GM21825 (cell line): Measurements from ENCODE around the gene LRBA.
"Not testable (repeated sequence)": the region's sequence is repeated elsewhere in the genome, so short reads cannot be mapped to it uniquely, and the experiment has no call there.

Experiments used
- ATAC-seq: cut with Tn5 transposase; IDR thresholded peaks from one replicate; pipeline ENCODE4 v1.9.1; 2021; ENCODE audit warnings: mild to moderate bottlenecking, moderate library complexity; ENCODE audit not compliant: unreplicated experiment

The LRBA gene, protein sequence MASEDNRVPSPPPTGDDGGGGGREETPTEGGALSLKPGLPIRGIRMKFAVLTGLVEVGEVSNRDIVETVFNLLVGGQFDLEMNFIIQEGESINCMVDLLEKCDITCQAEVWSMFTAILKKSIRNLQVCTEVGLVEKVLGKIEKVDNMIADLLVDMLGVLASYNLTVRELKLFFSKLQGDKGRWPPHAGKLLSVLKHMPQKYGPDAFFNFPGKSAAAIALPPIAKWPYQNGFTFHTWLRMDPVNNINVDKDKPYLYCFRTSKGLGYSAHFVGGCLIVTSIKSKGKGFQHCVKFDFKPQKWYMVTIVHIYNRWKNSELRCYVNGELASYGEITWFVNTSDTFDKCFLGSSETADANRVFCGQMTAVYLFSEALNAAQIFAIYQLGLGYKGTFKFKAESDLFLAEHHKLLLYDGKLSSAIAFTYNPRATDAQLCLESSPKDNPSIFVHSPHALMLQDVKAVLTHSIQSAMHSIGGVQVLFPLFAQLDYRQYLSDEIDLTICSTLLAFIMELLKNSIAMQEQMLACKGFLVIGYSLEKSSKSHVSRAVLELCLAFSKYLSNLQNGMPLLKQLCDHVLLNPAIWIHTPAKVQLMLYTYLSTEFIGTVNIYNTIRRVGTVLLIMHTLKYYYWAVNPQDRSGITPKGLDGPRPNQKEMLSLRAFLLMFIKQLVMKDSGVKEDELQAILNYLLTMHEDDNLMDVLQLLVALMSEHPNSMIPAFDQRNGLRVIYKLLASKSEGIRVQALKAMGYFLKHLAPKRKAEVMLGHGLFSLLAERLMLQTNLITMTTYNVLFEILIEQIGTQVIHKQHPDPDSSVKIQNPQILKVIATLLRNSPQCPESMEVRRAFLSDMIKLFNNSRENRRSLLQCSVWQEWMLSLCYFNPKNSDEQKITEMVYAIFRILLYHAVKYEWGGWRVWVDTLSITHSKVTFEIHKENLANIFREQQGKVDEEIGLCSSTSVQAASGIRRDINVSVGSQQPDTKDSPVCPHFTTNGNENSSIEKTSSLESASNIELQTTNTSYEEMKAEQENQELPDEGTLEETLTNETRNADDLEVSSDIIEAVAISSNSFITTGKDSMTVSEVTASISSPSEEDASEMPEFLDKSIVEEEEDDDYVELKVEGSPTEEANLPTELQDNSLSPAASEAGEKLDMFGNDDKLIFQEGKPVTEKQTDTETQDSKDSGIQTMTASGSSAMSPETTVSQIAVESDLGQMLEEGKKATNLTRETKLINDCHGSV (N-terminal part only)

DNA sequence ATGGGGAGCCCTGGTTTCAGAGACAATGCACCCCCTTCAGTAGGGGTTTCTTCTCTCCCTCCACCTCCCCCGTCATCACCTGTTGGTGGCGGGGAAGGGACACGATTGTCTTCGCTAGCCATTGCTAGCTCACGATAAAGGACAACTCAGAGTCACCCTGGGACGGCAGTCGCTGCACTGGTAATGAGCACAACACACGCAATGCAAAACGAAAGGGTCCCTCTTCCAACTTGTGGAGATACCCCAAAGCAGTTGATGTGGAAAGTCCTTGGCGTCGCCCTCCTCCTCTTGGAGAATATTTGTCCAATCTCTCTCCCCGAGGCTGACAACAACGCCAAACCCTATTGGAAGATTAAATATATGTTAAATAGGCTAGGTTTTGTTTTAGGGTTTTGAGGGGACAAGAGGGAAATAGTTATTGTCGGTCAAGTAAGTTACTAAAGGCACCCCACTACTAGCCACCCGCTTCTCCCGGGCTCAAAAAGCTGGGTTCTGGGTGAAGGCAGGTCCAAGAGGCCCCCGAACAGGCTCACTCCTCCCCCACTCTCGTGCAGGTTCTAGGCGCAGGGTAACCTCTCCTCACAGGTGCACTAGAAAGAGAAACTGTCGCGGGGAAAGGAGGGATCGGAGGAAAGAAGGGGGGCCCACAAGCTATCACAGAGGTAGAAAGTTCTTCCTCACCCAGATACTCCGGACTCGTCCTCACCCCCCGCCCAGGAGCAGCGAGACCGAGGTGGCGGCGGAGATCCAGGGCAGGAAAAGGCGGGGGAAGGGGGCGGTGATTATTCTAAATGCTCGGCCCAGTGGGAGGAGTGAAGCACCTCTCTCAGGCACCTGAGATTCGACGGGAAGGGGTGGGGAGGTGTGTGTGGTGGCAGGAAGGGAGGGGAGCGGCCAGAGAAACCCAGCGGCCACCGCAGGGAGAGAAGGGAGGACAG, at the start of gene LRBA:
Gene LRBA (minus strand): TSS at position 764 of the 938 bp plus-strand sequence. CDS start 642 bp downstream, at position 122.
- ATAC-seq: peak; percentile 60

DNA sequence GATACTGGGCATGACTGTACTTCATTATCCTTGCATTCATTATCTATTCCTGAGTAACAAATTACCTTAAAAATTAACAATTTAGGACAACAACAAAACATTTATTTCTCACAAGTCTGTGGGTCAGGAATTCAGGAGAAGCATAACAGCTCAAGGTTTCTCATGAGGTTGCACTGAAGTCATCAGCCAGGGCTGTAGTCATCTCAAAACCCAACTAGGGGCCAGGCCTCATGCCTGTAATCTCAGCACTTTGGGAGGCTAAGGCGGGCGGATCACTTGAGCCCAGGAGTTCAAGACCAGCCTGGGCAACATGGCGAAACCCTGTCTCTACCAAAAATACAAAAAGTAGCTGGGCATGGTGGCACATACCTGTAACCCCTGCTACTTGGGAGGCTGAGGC, 48.1 kb upstream of the LRBA start:
- ATAC-seq: not testable (repeated sequence)

DNA sequence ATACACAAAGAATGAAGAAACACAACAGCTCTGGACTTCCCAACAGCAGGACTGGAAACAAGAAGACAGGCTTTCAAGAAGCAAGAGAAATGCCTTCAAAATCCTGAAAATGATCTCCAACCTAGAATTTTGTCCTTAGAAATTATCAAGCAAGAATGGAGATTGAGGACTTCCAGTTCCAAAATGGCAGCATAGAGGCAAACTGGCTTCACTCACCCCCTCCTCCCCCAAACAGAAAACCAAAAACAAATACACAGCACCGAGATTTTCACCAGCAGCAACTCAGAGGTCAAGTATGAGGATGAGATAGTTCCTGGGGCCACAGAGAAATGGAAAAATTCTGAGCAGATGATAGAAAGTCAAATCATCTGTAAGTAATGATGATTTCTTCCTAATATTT, 40.5 kb upstream of the LRBA start:
- no peak for ATAC-seq

DNA sequence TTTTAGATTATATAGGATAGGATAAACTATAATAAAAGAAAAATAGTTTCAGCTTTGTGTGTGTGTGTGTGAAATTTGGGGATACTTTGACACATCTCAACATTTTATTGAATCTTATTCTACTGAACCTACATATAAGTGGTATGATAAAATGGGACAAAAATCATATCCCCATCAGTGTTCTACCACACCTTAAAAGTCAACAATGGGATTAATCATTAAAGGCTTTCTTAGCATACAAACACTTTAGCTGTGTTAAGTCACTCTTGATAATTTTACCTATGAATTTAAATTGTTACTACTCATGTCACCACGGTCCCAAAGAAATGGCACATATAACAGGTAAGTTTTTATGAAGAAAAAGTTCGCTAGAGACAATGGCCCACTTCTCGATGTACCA, 37.7 kb upstream of the LRBA start:
- no peak for ATAC-seq

DNA sequence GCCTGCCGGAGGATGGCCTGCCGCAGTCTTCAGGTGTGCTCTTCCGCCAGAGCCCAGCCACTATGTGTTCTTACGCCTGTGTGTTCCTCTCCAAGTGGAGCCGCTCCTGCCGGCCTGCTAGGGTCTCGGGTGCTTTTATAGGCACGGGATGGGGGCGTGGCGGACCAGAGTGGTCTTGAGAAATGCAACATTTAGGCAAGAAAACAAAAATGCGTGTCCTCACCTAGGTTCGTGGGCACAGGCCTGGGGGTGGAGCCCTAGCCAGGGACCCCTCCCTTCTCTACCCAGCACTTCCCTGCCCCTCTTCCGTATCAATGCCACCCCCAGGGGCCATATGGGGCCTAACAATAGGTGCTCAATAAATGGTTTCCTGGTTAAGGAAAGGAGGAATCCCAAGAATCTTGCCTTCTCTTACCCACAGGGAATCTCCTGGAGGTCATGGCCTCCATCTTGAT, 34.4 kb upstream of the LRBA start:
- ATAC-seq: no peak

DNA sequence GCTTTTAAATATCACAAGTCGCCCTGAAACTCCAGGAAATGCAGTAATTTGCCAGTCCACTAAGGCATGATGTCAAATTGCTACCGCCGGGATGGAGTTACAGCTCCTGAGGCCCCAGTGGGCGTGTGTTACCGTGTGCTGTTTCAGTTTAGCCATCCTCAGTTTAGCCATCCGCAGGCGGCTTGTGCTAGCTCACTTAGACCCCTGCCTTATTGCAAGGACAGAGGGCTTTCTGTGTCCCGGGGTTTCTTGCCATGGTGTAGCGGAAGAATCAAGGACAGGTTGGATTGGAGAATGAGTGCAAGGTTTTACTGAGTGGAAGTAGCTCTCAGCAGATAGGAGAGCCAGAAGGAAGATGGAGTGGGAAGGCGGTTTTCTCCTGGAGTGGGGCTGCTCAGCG, 33.8 kb upstream of the LRBA start:
- no peak for ATAC-seq

DNA sequence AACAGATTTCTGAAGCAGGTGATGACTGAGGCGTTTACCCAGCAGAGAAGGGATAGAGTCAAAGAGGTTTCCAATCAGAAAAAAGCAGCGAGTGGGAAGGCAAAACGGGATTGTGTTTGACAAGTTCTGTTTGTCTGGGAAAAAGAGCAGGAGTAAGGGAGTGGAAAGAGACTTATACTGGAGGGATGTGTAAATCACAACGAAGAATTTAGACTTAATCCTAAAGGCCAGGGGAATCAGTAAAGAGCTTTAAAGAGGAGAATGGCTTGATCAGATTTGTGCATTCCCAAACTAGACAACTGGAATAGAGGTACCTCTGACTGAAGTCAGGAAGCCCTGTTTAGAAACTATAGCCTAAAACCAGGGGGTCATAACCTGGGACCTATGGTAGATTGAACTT, 31.5 kb upstream of the LRBA start:
- no peak for ATAC-seq

DNA sequence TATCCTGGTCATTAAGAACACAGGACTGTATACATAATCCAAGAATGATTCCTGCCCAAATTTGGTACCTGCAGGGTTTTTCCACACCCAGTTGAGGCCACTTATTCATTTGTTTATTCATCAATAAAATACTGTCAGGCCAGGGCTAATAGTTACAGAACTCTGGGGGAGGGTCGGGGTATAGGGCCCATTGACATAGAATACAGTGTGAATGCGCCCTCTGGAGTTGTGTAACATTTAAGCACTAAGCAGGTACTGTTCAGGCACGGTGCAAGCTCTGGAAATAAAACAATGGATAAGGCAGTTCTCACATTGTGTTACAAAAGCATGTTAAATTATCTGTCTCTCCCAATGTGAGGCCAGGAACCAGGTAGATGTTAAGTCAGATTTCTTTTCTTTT, 30.8 kb upstream of the LRBA start:
- no peak for ATAC-seq

DNA sequence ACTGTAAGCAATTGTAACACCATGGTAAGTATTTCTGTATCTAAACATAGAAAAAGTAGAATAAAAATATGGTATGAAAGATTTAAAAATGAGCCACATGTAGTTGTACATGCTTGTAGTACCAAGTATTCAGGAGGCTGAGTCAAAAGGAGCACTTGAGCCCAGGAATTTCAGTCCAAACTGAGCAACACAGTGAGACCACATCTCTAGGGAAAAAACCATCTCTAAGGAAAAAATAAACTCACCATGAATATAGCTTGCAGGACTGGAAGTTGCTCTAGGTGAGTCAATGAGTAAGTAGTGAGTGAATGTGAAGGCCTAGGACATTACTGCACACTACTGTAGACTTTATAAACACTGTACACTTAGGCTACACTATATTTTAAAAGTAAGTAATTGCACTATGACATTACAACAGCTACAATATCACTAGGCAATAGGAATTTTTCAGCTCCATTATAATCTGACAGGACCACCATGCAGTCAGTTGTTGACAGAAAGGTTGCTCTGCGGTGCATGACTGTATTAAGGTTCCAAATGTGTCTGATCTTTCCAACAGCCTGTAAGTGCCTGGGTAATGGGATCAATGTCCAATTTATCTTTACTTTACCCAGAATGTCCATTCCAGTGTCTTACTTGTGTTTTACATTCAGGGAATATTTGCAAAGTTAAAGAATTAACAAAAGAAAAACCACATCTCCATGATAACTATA, 28.9 kb upstream of the LRBA start:
- no peak for ATAC-seq

DNA sequence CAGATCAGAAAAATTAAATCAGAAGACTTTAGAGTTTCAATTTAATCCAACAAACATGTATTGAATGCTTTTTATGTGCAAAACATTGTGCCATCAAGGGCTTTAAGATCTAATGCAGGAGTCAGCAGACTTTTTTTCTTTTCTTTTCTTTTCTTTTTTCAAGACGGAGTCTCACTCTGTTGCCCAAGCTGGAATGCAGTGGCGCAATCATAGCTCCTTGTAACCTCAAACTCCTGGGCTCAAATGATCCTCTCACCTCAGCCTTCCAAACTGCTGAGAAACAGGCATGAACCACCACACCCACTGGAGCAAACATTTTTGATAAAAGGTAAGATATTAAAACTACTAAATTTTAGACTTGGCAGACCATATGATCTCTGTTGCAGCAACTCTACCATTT, 24.6 kb upstream of the LRBA start:
- no peak for ATAC-seq

DNA sequence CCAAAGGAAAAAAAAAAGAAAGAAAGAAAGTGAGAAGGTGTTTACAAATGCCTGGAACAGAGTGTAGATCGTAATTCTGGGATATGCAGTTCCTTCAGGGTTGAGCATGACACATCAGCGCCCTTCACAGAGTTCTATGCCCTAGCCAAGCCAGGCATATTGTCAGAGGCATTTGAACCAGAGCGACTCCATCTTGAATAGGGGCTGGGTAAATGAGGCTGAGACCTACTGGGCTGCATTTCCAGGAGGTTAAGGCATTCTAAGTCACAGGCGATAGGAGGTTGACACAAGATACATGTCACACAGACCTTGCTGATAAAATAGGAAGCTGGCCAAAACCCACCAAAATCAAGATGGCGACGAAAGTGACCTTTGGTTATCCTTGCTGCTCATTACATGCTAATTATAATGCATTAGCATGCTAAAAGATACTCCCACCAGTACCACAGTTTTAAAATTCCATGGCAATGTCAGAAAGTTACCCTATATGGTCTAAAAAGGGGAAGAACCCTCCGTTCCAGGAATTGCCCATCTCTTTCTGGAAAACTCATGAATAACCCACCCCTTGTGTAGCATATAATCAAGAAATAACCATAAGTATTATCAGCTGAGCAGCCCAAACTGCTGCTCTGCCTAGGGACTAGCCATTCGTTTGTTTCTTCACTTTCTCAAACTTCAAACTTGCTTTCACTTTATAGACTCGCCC, 23.5 kb upstream of the LRBA start:
- ATAC-seq: no peak

DNA sequence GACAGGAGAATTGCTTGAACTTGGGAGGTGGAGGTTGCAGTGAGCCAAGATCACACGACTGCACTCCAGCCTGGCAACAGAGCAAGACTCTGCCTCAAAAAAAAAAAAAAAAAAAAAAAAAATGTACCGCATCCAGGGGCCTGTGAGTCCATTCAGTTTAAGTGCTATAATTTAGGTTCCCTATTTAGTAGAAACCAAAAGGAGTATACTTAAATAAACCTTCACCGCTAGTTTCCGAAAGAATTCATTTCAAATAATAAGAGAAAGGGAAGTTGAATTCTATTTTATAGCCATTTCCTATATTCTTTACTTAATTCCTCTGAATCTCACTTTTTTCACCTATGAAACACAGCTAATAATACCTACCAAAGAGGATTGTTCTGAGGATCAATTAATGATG, 20.8 kb upstream of the LRBA start:
- no peak for ATAC-seq

DNA sequence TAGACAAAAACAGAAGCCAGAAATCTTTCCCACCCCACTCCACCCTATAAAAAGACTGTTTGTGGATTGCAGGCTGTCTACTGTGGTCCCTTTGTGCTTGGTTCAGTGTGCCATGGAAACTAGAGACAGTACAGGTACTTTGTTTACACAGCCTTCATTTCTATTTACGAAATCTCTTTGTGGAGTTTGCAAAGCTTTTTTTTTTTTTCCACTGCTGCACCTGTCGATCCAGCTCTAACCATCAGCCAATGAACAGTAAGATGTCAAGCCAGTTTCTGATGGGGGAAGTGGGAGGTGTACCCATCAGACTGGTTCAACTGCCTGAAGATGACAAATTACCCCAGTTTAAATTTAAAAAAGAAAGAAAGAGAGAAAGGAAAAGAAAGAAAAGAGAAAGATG, 20.2 kb upstream of the LRBA start:
- no peak for ATAC-seq

DNA sequence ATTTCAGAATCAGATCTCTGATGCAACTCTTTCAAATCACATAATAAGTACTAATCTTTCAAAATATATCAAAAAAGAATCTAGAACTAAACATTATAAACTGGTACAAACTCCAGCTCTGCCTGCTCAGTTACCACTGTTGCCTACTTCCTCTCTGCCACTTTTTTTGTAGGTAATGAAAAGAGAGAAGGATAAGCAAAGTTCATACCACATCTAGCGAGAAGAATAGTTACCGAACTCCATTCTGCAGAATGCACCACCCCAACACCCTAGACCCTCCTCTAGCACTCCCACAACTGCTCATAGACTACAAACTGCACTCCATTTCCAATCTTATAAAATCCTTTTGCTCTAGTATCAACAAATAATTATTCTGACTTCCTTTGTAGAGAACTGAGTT, 19.7 kb upstream of the LRBA start:
- ATAC-seq: no peak

DNA sequence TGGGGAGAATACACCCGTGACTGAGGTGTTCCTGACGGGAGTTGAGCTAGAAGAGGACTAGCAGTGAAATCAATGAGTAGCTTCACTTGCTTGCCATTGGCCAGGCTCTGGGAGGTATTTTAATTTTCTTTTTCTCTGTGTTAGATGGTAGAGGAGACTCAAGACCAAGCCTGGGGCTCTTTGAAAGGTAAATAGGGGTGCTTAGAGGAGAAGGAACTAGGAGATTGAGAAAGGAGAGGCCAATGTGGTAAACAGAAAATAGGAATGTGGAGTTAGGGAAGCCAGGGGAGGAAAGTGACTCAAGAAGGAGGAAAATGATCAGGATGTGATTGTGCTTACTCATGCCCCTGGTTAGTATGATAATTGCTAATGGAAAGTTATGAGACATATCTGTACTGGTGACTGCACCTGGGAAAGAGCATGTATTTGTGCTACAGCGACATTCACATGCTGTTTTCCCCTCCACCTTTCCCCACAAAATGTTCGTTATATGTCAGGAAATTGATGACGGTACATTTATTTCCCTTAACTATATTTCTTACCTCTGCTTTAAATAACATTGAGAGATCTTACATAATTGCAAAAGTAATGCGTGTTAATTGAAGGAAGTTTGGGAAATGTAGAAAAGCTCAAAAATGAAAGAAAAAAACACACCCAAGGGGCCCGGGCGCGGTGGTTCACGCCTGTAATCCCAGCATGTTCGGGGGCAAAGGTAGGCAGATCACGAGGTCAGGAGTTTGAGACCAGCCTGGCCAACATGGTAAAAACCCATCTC, 16.9 kb upstream of the LRBA start:
- peak; percentile 52 for ATAC-seq

DNA sequence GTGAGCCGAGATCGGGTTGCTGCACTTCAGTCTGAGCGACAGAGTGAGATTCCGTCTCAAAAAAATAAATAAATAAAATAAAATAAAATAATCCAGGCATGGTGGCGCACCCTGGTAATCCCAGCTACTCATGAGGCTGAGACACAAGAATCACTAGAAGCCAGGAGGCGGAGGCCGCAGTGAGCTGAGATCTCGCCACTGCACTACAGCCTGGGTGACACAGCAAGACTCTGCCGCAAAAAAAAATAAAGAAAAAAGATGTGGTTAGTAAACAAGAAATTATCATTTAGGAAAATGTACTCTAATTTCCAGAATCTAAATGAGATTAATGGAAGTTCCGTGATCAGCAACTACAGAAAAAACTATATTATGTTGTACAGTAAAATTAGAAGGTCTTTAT, 14.5 kb upstream of the LRBA start:
- no peak for ATAC-seq

DNA sequence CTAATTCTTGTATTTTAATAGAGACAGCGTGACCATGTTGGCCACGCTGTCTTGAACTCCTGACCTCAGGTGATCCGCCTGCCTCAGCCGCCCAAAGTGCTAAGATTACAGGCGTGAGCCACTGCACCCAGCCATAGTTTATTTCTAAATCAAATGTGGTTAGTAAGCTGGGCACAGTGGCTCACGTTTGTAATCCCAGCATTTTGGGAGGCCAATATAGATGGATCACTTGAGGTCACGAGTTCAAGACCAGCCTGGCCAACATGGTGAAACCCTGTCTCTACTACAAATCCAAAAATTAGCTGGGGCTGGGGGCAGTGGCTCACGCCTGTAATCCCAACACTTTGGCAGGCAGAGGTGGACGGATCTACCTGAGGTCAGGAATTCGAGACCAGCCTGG, 13.9 kb upstream of the LRBA start:
- not testable (repeated sequence) for ATAC-seq

DNA sequence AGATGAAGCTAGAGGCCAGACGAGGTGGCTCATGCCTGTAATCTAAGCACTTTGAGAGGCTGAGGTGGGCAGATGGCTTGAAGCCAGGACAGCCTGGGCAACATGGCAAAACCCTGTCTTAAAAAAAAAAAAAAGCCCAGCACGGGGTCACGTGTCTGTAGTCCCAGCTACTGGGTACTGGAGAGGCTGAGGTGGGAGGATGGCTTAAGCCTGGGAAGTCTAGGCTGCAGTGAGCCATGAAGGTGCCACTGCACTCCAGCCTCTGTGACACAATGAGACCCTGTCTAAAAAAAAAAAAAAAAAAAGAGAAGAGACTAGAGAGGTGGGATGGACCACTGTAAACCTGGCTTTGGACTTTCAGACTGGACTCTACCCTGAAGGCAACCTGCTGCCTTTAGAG, 10.7 kb upstream of the LRBA start:
- no peak for ATAC-seq
